Measurements from ENCODE around the gene LTBP2. TPM values are rescaled to one million over a fixed set of nuclear protein-coding genes. Genes with fewer than 3 reads are reported as not detected.

The LTBP2 gene
- total RNA-seq, 1 experiment from 2014 or later, result 1.5 TPM

GRCh38 chr14:74528406-74528805 lies 83.6 kb downstream of the LTBP2 start:
- ChIA-PET POLR2A (no interaction called here), RAD21 (ENCODE audit: low non-redundant PET in 1 of 2, low total read pairs in 2 of 2, uncharacterized antibody in 2 of 2, unreplicated experiment in 2 of 2) (no interaction called here), CTCF (interaction anchor here (1.5 to 2.2 kb wide), 2 partner anchors 9 to 35 kb away, joined by 3 to 5 read pairs; partner anchors contain the start of genes ISCA2 and NPC2)
- Histone ChIP-seq H3K36me3 (ENCODE audit: control insufficient read depth in 1 of 2, insufficient read depth in 2 of 2, low read length in 2 of 2) (no peaks in the 10 kb centered on the region), H3K79me2 (ENCODE audit: insufficient read depth, low read length) (no peaks in the 10 kb centered on the region), H3K9ac (ENCODE audit: low read length) (no peak overlapping the region), H3K27ac (ENCODE audit: low read depth, low read length) (no peak overlapping the region), H3K4me1 (ENCODE audit: control insufficient read depth in 1 of 2, insufficient read depth in 2 of 2, low read length in 2 of 2) (peaks cover 10 to 26% of the 10 kb centered on the region in 2 experiments), H3K9me3 (ENCODE audit: control insufficient read depth in 1 of 2, insufficient read depth in 1 of 2, low read depth in 1 of 2, low read length in 2 of 2) (no peaks in the 10 kb centered on the region), H3K27me3 (ENCODE audit: insufficient read depth, low read length) (no peaks in the 10 kb centered on the region), H3K4me2 (ENCODE audit: low read length) (no peak overlapping the region), H2AFZ (ENCODE audit: low read depth, low read length, poor library complexity, severe bottlenecking) (no peak overlapping the region), H3K4me3 (replicated peaks in 1 of 2; ENCODE audit: low read depth in 1 of 2, low read length in 2 of 2) (no peak overlapping the region), H3K9me2 (ENCODE audit: insufficient read depth) (no peaks in the 10 kb centered on the region), H4K20me1 (ENCODE audit: insufficient read depth) (no peaks in the 10 kb centered on the region)
- DNase-seq (ENCODE audit: low read depth, low spot score), result no peak
- no peak for TF ChIP-seq POLR2A (IDR thresholded peaks at IDR 0.05; ENCODE audit: borderline replicate concordance, extremely low read depth, insufficient read depth, insufficient read length)
- TF ChIP-seq EGR1 (IDR thresholded peaks at IDR 0.05; ENCODE audit: low read depth), result no peak
- TF ChIP-seq TCF7L2 (IDR thresholded peaks at IDR 0.05; ENCODE audit: borderline replicate concordance, extremely low read depth, insufficient read depth, insufficient read length), result no peak
- TF ChIP-seq ATF3 (IDR thresholded peaks at IDR 0.05), result no peak
- TF ChIP-seq, protein P1, sequence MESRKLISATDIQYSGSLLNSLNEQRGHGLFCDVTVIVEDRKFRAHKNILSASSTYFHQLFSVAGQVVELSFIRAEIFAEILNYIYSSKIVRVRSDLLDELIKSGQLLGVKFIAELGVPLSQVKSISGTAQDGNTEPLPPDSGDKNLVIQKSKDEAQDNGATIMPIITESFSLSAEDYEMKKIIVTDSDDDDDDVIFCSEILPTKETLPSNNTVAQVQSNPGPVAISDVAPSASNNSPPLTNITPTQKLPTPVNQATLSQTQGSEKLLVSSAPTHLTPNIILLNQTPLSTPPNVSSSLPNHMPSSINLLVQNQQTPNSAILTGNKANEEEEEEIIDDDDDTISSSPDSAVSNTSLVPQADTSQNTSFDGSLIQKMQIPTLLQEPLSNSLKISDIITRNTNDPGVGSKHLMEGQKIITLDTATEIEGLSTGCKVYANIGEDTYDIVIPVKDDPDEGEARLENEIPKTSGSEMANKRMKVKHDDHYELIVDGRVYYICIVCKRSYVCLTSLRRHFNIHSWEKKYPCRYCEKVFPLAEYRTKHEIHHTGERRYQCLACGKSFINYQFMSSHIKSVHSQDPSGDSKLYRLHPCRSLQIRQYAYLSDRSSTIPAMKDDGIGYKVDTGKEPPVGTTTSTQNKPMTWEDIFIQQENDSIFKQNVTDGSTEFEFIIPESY (IDR thresholded peaks at IDR 0.05; ENCODE audit: extremely low read depth, insufficient replicate concordance, low read length), result no peak
- TF ChIP-seq ZNF274 (IDR thresholded peaks at IDR 0.05; ENCODE audit: low read depth, low read length), result no peak
- no peak for TF ChIP-seq YY1 (IDR thresholded peaks at IDR 0.05; ENCODE audit: extremely low read depth, insufficient replicate concordance, low read depth, low read length)
- no peak for TF ChIP-seq CEBPB (IDR thresholded peaks at IDR 0.05; ENCODE audit: low read depth)
- TF ChIP-seq CTCF (IDR thresholded peaks at IDR 0.05 in 2 of 3, conservative IDR thresholded peaks at IDR 0.05 in 1 of 3; ENCODE audit: borderline replicate concordance in 1 of 3, insufficient read depth in 1 of 3, low read depth in 2 of 3, low read length in 2 of 3), result no peak
- TF ChIP-seq RAD21 (IDR thresholded peaks at IDR 0.05; ENCODE audit: low read depth), result no peak
- no peak for TF ChIP-seq JUND (IDR thresholded peaks at IDR 0.05)
- BruUV-seq (replicated peaks), result no TSS peak
- ATAC-seq, result no peak
- intact Hi-C loops (cut with micrococcal nuclease), result no loop called here
